Liver (tissue), 9 donors: ENCODE data around the gene ITPRID1. TPM values are rescaled to one million over a fixed set of nuclear protein-coding genes. Genes with fewer than 3 reads are reported as not detected.

Experiments
- DNase-seq: peaks from one replicate; pipeline ENCODE4 v3.0.0-alpha.2; 2017; ENCODE audit warnings: low spot score
- H3K27ac ChIP-seq, 2 donors: one replicate each; pipeline ENCODE4 v1.7.0; 2013; ENCODE audit warnings: inconsistent platforms in 2 of 2, low read length in 2 of 2, control low read depth in 1 of 2, low read depth in 1 of 2, mild to moderate bottlenecking in 1 of 2
- H3K27me3 ChIP-seq, 4 donors: one replicate each; pipeline versions ENCODE4 v1.6.1 to v1.7.0; 2013; ENCODE audit warnings: low read length in 3 of 4, inconsistent platforms in 1 of 4, mild to moderate bottlenecking in 1 of 4, moderate library complexity in 1 of 4; ENCODE audit not compliant: control insufficient read depth in 4 of 4, insufficient read depth in 4 of 4
- H3K36me3 ChIP-seq, 4 donors: one replicate each; pipeline versions ENCODE4 v1.6.1 to v1.7.0; 2013; ENCODE audit warnings: low read length in 3 of 4, mild to moderate bottlenecking in 3 of 4, low read depth in 1 of 4, moderate library complexity in 1 of 4; ENCODE audit not compliant: control insufficient read depth in 4 of 4, insufficient read depth in 3 of 4
- H3K4me1 ChIP-seq, 4 donors: one replicate each; pipeline versions ENCODE4 v1.6.1 to v1.7.0; 2013; ENCODE audit warnings: low read length in 3 of 4, mild to moderate bottlenecking in 3 of 4, moderate library complexity in 1 of 4; ENCODE audit not compliant: control insufficient read depth in 4 of 4, insufficient read depth in 4 of 4
- H3K4me3 ChIP-seq, 3 donors: one replicate each; pipeline versions ENCODE4 v1.6.1 to v1.7.0; 2013; ENCODE audit warnings: low read length in 3 of 3, control low read depth in 1 of 3, low read depth in 1 of 3, mild to moderate bottlenecking in 1 of 3
- H3K9ac ChIP-seq, 2 donors: one replicate each; pipeline ENCODE4 v1.7.0; 2013; ENCODE audit warnings: low read length in 2 of 2, mild to moderate bottlenecking in 2 of 2, moderate library complexity in 2 of 2, control low read depth in 1 of 2, low read depth in 1 of 2
- H3K9me3 ChIP-seq, 4 donors: one replicate each; pipeline versions ENCODE4 v1.6.1 to v1.7.0; 2013; ENCODE audit warnings: low read length in 3 of 4; ENCODE audit not compliant: control insufficient read depth in 4 of 4
- CTCF ChIP-seq: fragments of 150-350 bp; IDR thresholded peaks from 2 replicates; pipeline ENCODE4 v1.5.1; 2017; ENCODE audit warnings: improper control_type of control experiment, low read depth, low read length; ENCODE audit not compliant: missing input control
- EGR1 ChIP-seq, 2 donors: IDR thresholded peaks; 2 replicates each; pipeline ENCODE4 v1.6.1; 2016 to 2018; ENCODE audit warnings: antibody characterized with exemption in 2 of 2, low read depth in 2 of 2
- FOXA1 ChIP-seq: IDR thresholded peaks from 2 replicates; pipeline ENCODE4 v1.6.1; 2016; ENCODE audit warnings: antibody characterized with exemption
- FOXA2 ChIP-seq: IDR thresholded peaks from 2 replicates; pipeline ENCODE4 v1.6.1; 2016; ENCODE audit warnings: antibody characterized with exemption
- GABPA ChIP-seq, 2 donors: IDR thresholded peaks in 1 of 2; conservative IDR thresholded peaks in 1 of 2; 2 replicates each; pipeline ENCODE4 v1.6.1; 2016; ENCODE audit warnings: antibody characterized with exemption in 2 of 2, mild to moderate bottlenecking in 1 of 2, moderate library complexity in 1 of 2
- HNF4A ChIP-seq, 2 donors: conservative IDR thresholded peaks; 2 replicates each; pipeline ENCODE4 v1.6.1; 2016; ENCODE audit warnings: antibody characterized with exemption in 2 of 2, mild to moderate bottlenecking in 2 of 2
- HNF4G ChIP-seq: IDR thresholded peaks from 2 replicates; pipeline ENCODE4 v1.6.1; 2016; ENCODE audit warnings: antibody characterized with exemption
- JUND ChIP-seq, 2 donors: IDR thresholded peaks; 2 replicates each; pipeline ENCODE4 v1.6.1; 2016; ENCODE audit warnings: antibody characterized with exemption in 2 of 2
- MAX ChIP-seq: IDR thresholded peaks from 2 replicates; pipeline ENCODE4 v1.6.1; 2016; ENCODE audit warnings: antibody characterized with exemption
- NR2F2 ChIP-seq: IDR thresholded peaks from 2 replicates; pipeline ENCODE4 v1.6.1; 2016; ENCODE audit warnings: antibody characterized with exemption
- RAD21 ChIP-seq, 2 donors: IDR thresholded peaks; 2 replicates each; pipeline ENCODE4 v1.6.1; 2016; ENCODE audit warnings: antibody characterized with exemption in 2 of 2, mild to moderate bottlenecking in 2 of 2
- REST ChIP-seq: IDR thresholded peaks from 2 replicates; pipeline ENCODE4 v1.6.1; 2016; ENCODE audit warnings: antibody characterized with exemption, mild to moderate bottlenecking
- RXRA ChIP-seq, 2 donors: IDR thresholded peaks; 2 replicates each; pipeline ENCODE4 v1.6.1; 2017 to 2018; ENCODE audit warnings: antibody characterized with exemption in 2 of 2, mild to moderate bottlenecking in 1 of 2
- SP1 ChIP-seq: IDR thresholded peaks from 2 replicates; pipeline ENCODE4 v1.6.1; 2018; ENCODE audit warnings: antibody characterized with exemption, mild to moderate bottlenecking
- TAF1 ChIP-seq: conservative IDR thresholded peaks from 2 replicates; pipeline ENCODE4 v1.6.1; 2016; ENCODE audit warnings: antibody characterized with exemption, mild to moderate bottlenecking
- YY1 ChIP-seq: IDR thresholded peaks from 2 replicates; pipeline ENCODE4 v1.6.1; 2016; ENCODE audit warnings: antibody characterized with exemption, mild to moderate bottlenecking
- ZBTB33 ChIP-seq: IDR thresholded peaks from 2 replicates; pipeline ENCODE4 v1.6.1; 2016; ENCODE audit warnings: antibody characterized with exemption
- whole genome bisulfite sequencing: extraction: QIAGEN DNeasy Blood & Tissue Kit; methylation state at CpG from one replicate; pipeline ENCODE4 v1.1.7; 2013; 5-methylcytosine and 5-hydroxymethylcytosine counted together
- polyA plus RNA-seq, 2 donors: library from polyadenylated mRNA; stranded (reverse) in 1 of 2; unstranded in 1 of 2; fragments of 200-250 nt in 1 of 2; fragments of >200 nt in 1 of 2; fragmentation: Nextera tagmentation in 1 of 2; extraction: Ambion mirVana in 1 of 2; gene quantifications; one replicate each; pipeline versions ENCODE4 v1.2.1 to v1.2.3, GENCODE V29; 2013 to 2015
- total RNA-seq, 2 donors: library from RNA; depleted of rRNA; stranded (reverse); fragments of >200 nt; gene quantifications; one replicate each; pipeline ENCODE4 v1.2.3, GENCODE V29; 2014
- donor health status: healthy.
- donor health status: healthy.
- donor health status: healthy.
- donor health status: healthy.
- donor health status: healthy.

Gene ITPRID1
- total and polyA plus RNA-seq, 4 donors, result not detected

- no peaks in the 10 kb centered on the region for H3K36me3 ChIP-seq
- no peaks in the 10 kb centered on the region for H3K9me3 ChIP-seq
- H3K9ac ChIP-seq, result no peak overlapping the region
- TF ChIP-seq GABPA (IDR thresholded peaks at IDR 0.05 in 1 of 2, conservative IDR thresholded peaks at IDR 0.05 in 1 of 2), result no peak
- no peak for TF ChIP-seq CTCF
- no peak for TF ChIP-seq TAF1
- TF ChIP-seq FOXA2, result no peak
- TF ChIP-seq YY1, result no peak
- TF ChIP-seq REST, result no peak
- no peak for TF ChIP-seq RAD21 (IDR thresholded peaks at IDR 0.05)
- TF ChIP-seq HNF4A (conservative IDR thresholded peaks at IDR 0.05), result no peak
- no peak for TF ChIP-seq MAX
- H3K4me3 ChIP-seq, result no peak overlapping the region
- no peak for DNase-seq
- H3K27ac ChIP-seq, result no peak overlapping the region
- H3K4me1 ChIP-seq, result no peaks in the 10 kb centered on the region
- H3K27me3 ChIP-seq, result peaks cover 0 to 4% (median 0%) of the 10 kb centered on the region in 4 donors
- 68% methylated on average over 5 of the region's 5 CpGs for WGBS
These were observed 88.2 kb downstream of the ITPRID1 start for GRCh38 chr7:31602041-31602625.

- peaks cover 0 to 4% (median 0%) of the 10 kb centered on the region in 4 donors for H3K27me3 ChIP-seq
- DNase-seq, result no peak
- no peaks in the 10 kb centered on the region for H3K4me1 ChIP-seq
- H3K9ac ChIP-seq, result no peak overlapping the region
- H3K9me3 ChIP-seq, result no peaks in the 10 kb centered on the region
- H3K36me3 ChIP-seq, result no peaks in the 10 kb centered on the region
- no peak overlapping the region for H3K27ac ChIP-seq
- no peak overlapping the region for H3K4me3 ChIP-seq
- 61% methylated on average over 5 of the region's 5 CpGs for WGBS
- TF ChIP-seq TAF1 (no peak), YY1 (no peak), ZBTB33 (no peak), JUND (IDR thresholded peaks at IDR 0.05) (no peak), EGR1 (IDR thresholded peaks at IDR 0.05; ENCODE audit: low read depth in 2 of 2) (no peak), CTCF (no peak), MAX (no peak), SP1 (no peak), HNF4A (conservative IDR thresholded peaks at IDR 0.05) (no peak), HNF4G (no peak), RAD21 (IDR thresholded peaks at IDR 0.05) (no peak), FOXA1 (no peak), REST (no peak), NR2F2 (no peak), RXRA (IDR thresholded peaks at IDR 0.05) (no peak), GABPA (IDR thresholded peaks at IDR 0.05 in 1 of 2, conservative IDR thresholded peaks at IDR 0.05 in 1 of 2) (no peak)
These were observed 89.2 kb downstream of the ITPRID1 start for GRCh38 chr7:31603046-31603445.
